Coronary artery (tissue), 2 donors: ENCODE measurements around the gene MIA2.
"Not testable (repeated sequence)": the region's sequence is repeated elsewhere in the genome, so short reads cannot be mapped to it uniquely, and the experiment has no call there.

Experiments used
- DNase-seq: peaks from one replicate; pipeline ENCODE4 v3.0.0-alpha.2; 2017; ENCODE audit warnings: low spot score
- H3K27ac ChIP-seq, 2 donors: fragments of 200-600 bp; sonication (generic); one replicate each; pipeline ENCODE4 v1.5.1; 2016 to 2019
- H3K4me3 ChIP-seq: fragments of 200-600 bp; sonication (generic); 2 replicates; pipeline ENCODE4 v1.5.1; 2016; ENCODE audit warnings: mild to moderate bottlenecking, moderate library complexity
- TF ChIP-seq, protein P1 (sequence below): fragments of 200-600 bp; sonication (generic); IDR thresholded peaks from one replicate; pipeline ENCODE4 v1.5.1; 2019; ENCODE audit warnings: antibody characterized with exemption

The MIA2 gene

DNA sequence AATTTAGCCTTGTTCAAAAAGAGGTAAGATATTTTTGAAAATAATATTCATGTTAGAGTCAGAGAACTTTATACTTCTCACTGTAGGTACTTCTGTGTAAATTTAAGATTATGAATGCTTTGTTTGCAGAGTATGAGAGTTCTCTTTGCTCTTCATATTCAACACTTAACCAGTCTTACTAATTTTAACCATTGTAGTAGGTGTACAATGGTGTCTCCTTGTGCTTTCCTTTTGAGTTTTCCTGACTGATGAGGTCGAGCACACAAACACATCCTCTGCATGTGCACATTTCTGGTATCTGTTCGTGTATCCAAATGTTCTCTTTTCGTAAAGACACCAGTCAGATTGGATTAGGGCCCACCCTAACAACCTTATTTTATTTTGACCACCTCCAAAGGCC, 45.8 kb downstream of the MIA2 start:
- TF ChIP-seq, protein P1, sequence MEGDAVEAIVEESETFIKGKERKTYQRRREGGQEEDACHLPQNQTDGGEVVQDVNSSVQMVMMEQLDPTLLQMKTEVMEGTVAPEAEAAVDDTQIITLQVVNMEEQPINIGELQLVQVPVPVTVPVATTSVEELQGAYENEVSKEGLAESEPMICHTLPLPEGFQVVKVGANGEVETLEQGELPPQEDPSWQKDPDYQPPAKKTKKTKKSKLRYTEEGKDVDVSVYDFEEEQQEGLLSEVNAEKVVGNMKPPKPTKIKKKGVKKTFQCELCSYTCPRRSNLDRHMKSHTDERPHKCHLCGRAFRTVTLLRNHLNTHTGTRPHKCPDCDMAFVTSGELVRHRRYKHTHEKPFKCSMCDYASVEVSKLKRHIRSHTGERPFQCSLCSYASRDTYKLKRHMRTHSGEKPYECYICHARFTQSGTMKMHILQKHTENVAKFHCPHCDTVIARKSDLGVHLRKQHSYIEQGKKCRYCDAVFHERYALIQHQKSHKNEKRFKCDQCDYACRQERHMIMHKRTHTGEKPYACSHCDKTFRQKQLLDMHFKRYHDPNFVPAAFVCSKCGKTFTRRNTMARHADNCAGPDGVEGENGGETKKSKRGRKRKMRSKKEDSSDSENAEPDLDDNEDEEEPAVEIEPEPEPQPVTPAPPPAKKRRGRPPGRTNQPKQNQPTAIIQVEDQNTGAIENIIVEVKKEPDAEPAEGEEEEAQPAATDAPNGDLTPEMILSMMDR, result no peak
- no peak overlapping the region for H3K4me3 ChIP-seq
- DNase-seq, result no peak
- no peak overlapping the region for H3K27ac ChIP-seq

DNA sequence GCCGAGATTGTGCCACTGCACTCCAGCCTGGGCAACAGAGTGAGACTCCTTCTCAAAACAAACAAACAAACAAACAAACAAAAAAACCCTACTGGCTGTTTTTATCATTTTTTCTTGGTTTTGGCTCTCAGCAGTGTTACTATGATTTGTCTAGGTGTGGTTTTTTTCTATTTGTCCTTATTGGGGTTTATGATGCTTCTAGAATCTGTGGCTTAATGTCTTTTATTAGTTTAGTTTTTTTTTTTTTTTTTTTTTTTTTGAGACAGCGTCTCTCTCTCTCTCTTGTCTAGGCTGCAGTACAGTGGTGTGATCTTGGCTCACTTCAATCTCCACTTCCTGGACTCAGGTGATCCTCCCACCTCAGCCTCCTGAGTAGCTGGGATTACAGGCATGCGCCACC, 47.0 kb downstream of the MIA2 start:
- H3K27ac ChIP-seq, H3K4me3 ChIP-seq, DNase-seq: not testable (repeated sequence)

DNA sequence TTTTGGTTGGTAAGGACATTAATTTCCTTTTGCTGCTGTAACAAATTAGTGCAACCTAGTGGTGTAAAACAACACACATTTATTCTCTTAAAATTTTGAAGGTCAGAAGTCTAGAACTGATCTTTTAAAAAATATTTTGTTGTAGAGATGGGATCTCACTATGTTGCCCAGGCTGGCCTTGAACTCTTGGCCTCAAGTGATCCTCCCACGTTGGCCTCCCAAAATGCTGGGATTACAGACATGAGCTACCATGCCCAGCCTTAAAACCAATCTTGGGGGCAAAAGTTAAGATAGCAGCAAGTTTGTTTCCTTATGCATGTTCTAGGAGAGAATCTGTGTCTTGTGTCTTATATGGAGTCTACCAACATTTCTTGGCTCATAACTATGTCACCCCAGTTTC, 55.8 kb downstream of the MIA2 start:
- Histone ChIP-seq H3K4me3 (no peak overlapping the region), H3K27ac (no peak overlapping the region)
- TF ChIP-seq, protein P1, result no peak
- DNase-seq, result no peak

DNA sequence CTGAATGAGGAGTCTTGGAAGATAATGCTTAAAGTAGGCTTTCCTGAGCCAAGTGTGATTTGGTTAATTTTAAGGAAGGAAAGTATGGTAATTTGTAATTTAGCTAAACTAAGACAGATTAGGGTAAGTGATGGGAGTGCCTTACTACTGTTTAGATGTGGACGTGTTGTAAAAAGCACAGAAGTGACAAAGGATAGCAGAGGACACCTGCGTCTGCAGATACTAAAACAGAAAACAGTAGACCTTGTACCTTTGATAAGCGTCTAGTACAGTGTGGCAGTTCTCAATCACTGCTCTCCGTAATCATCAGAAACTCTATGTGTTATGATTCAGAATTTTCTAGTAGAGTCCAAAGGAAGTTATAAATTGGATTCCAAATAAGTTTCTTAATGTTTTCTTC, 58.0 kb downstream of the MIA2 start:
- no peak for DNase-seq
- TF ChIP-seq, protein P1, result no peak
- H3K4me3 ChIP-seq, result no peak overlapping the region
- H3K27ac ChIP-seq, result no peak overlapping the region

DNA sequence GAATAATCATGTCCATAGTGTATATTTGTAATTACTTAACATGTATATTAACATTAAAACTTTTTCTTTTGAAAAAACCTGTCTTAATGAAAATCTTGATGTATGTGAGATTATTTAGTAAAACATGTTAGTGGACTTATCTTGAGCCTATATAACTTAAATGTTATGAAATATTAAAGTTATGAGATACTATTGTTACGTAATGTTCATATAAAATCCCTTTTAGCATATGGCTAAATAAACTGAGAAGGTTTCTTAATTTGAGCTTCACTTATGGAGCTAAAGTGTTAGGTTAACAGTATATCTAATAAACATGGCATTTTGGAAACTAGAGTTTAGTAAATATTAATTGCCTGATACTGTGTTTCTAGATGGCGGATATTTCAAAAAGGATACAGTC, 59.9 kb downstream of the MIA2 start:
- TF ChIP-seq, protein P1, result no peak
- Histone ChIP-seq H3K4me3 (no peak overlapping the region), H3K27ac (no peak overlapping the region)
- no peak for DNase-seq

DNA sequence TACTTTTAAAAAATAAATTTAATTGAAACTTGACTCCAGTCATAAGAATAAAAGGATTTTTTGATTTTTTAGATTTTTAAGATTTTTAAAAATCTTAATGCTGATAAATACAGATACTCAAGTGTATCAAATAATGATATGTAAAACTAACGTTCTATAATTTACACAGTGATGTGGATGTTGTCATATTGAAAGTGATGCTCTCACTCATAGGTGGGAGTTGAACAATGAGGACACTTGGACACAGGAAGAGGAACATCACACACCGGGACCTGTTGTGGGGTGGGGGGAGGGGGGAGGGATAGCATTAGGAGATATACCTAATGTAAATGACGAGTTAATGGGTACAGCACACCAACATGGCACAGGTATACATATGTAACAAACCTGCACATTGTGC, 66.7 kb downstream of the MIA2 start:
- not testable (repeated sequence) for H3K4me3 ChIP-seq, DNase-seq, H3K27ac ChIP-seq

- Histone ChIP-seq H3K4me3 (no peak overlapping the region), H3K27ac (no peak overlapping the region)
- TF ChIP-seq, protein P1, result no peak
- no peak for DNase-seq
Measured at GRCh38 chr14:39302124-39302810, 68.6 kb downstream of the MIA2 start.

- Histone ChIP-seq H3K27ac (no peak overlapping the region), H3K4me3 (no peak overlapping the region)
- TF ChIP-seq, protein P1, result no peak
- DNase-seq, result no peak
Measured at GRCh38 chr14:39303115-39303514, 69.4 kb downstream of the MIA2 start.
